HCT116 (cell line): ENCODE data around the gene PIMREG. TPM values are rescaled to one million over a fixed set of nuclear protein-coding genes. Genes with fewer than 3 reads are reported as not detected.
A peak's percentile ranks its signal among the peaks of the same experiment; 100 is the strongest.

Source experiments
- ATAC-seq: fragments of 200-7000 bp; cut with Tn5 transposase; 2 replicates; pipeline ENCODE4 v1.9.1; 2020; ENCODE audit warnings: mild to moderate bottlenecking, moderate library complexity
- BruUV-seq: library from RNA; stranded (reverse); fragments of 400-500 nt; replicated peaks from 2 replicates; lab custom pipeline; 2021; lab: Mats Ljungman, UMichigan
- CTCF ChIA-PET: fragments of 300-600 bp; sonication (Branson Sonifier 250); formaldehyde crosslinking; loops from one replicate; lab custom pipeline; 2021; ENCODE audit warnings: antibody characterized with exemption; lab: Charles Lee
- POLR2A ChIA-PET: fragments of 300-600, 350-600 bp; sonication (Branson Sonifier 250); formaldehyde crosslinking; loops from one replicate; lab custom pipeline; 2021; ENCODE audit warnings: antibody characterized with exemption; lab: Charles Lee
- RAD21 ChIA-PET, 2 experiments: fragments of 300-600 bp; sonication (Branson Sonifier 250); formaldehyde crosslinking; loops; one replicate each; lab custom pipeline; 2023; ENCODE audit warnings: low total read pairs in 2 of 2; ENCODE audit not compliant: uncharacterized antibody in 2 of 2, unreplicated experiment in 2 of 2, low non-redundant PET in 1 of 2; lab: Charles Lee
- DNase-seq: peaks from one replicate; pipeline ENCODE4 v3.0.0-alpha.2; 2010; ENCODE audit warnings: low read depth, low spot score
- H2AFZ ChIP-seq: fragments of 200-600 bp; shearing (Covaris generic), sonication (generic); 2 replicates; pipeline ENCODE4 v1.6.1; 2017; ENCODE audit warnings: low read depth, mixed run types, mixed read lengths, antibody characterized with exemption, low read length; ENCODE audit not compliant: poor library complexity, severe bottlenecking
- H3K27ac ChIP-seq: 2 replicates; pipeline ENCODE4 v1.5.1; 2012; ENCODE audit warnings: low read depth, low read length
- H3K27me3 ChIP-seq: fragments of 200-600 bp; sonication (generic); 2 replicates; pipeline ENCODE4 v1.6.1; 2016; ENCODE audit warnings: mixed run types, low read length, mixed read lengths; ENCODE audit not compliant: insufficient read depth
- H3K36me3 ChIP-seq, 2 experiments: fragments of 200-500 bp in 1 of 2; fragments of 200-600 bp in 1 of 2; sonication (Bioruptor generic) in 1 of 2; sonication (generic) in 1 of 2; 2 replicates each; pipeline versions ENCODE4 v1.5.1 to v1.6.1; 2014 to 2016; ENCODE audit warnings: low read length in 2 of 2, inconsistent platforms in 1 of 2, mixed read lengths in 1 of 2, mixed run types in 1 of 2; ENCODE audit not compliant: insufficient read depth in 2 of 2, control insufficient read depth in 1 of 2
- H3K4me1 ChIP-seq, 2 experiments: fragments of 200-600 bp in 1 of 2; sonication (generic) in 1 of 2; 2 replicates each; pipeline versions ENCODE4 v1.5.1 to v1.6.1; 2012 to 2017; ENCODE audit warnings: low read length in 2 of 2, inconsistent platforms in 1 of 2, mild to moderate bottlenecking in 1 of 2, mixed read lengths in 1 of 2, mixed run types in 1 of 2, moderate library complexity in 1 of 2; ENCODE audit not compliant: insufficient read depth in 2 of 2, control insufficient read depth in 1 of 2
- H3K4me2 ChIP-seq: fragments of 200-600 bp; sonication (generic); 2 replicates; pipeline ENCODE4 v1.6.1; 2017; ENCODE audit warnings: mixed run types, low read length, mixed read lengths
- H3K4me3 ChIP-seq, 2 experiments: fragments of 200-600 bp in 1 of 2; sonication (generic) in 1 of 2; replicated peaks in 1 of 2; 2 replicates each; pipeline ENCODE4 v1.5.1; 2011 to 2016; ENCODE audit warnings: low read length in 2 of 2, control low read depth in 1 of 2, low read depth in 1 of 2, mild to moderate bottlenecking in 1 of 2, mixed read lengths in 1 of 2, mixed run types in 1 of 2
- H3K79me2 ChIP-seq: fragments of 200-600 bp; sonication (generic); 2 replicates; pipeline ENCODE4 v1.6.1; 2017; ENCODE audit warnings: mild to moderate bottlenecking, mixed run types, low read length, moderate library complexity, mixed read lengths; ENCODE audit not compliant: insufficient read depth
- H3K9ac ChIP-seq: fragments of 200-600 bp; sonication (generic); 2 replicates; pipeline ENCODE4 v1.6.1; 2016; ENCODE audit warnings: low read length, mixed read lengths
- H3K9me2 ChIP-seq: fragments of 200-600 bp; sonication (generic), shearing (Covaris generic); 2 replicates; pipeline ENCODE4 v1.6.1; 2017; ENCODE audit warnings: mixed run types, mild to moderate bottlenecking, moderate library complexity; ENCODE audit not compliant: insufficient read depth
- H3K9me3 ChIP-seq, 2 experiments: fragments of 200-500 bp in 1 of 2; fragments of 200-600 bp in 1 of 2; sonication (Bioruptor generic) in 1 of 2; sonication (generic) in 1 of 2; 2 replicates each; pipeline ENCODE4 v1.6.1; 2014 to 2017; ENCODE audit warnings: low read length in 2 of 2, mixed read lengths in 2 of 2, inconsistent platforms in 1 of 2, low read depth in 1 of 2, mild to moderate bottlenecking in 1 of 2, mixed run types in 1 of 2, moderate library complexity in 1 of 2; ENCODE audit not compliant: control insufficient read depth in 1 of 2, insufficient read depth in 1 of 2
- H4K20me1 ChIP-seq: fragments of 200-600 bp; sonication (generic), shearing (Covaris generic); 2 replicates; pipeline ENCODE4 v1.6.1; 2017; ENCODE audit warnings: mixed run types, mild to moderate bottlenecking, moderate library complexity; ENCODE audit not compliant: insufficient read depth
- CBX3 ChIP-seq: IDR thresholded peaks from 2 replicates; pipeline ENCODE4 v1.6.1; 2012; ENCODE audit warnings: low read depth
- CEBPB ChIP-seq: IDR thresholded peaks from 2 replicates; pipeline ENCODE4 v1.6.1; 2012; ENCODE audit warnings: low read depth
- CTCF ChIP-seq, 3 experiments: fragments of 200-600 bp in 1 of 3; sonication (generic) in 1 of 3; IDR thresholded peaks in 2 of 3; conservative IDR thresholded peaks in 1 of 3; 2 replicates each; pipeline ENCODE4 v1.5.1; 2012 to 2017; ENCODE audit warnings: low read depth in 2 of 3, low read length in 2 of 3, antibody characterized with exemption in 1 of 3, borderline replicate concordance in 1 of 3, control low read depth in 1 of 3, mild to moderate bottlenecking in 1 of 3, mixed read lengths in 1 of 3, mixed run types in 1 of 3, moderate library complexity in 1 of 3; ENCODE audit not compliant: insufficient read depth in 1 of 3
- EGR1 ChIP-seq: IDR thresholded peaks from 2 replicates; pipeline ENCODE4 v1.6.1; 2012; ENCODE audit warnings: low read depth
- ELF1 ChIP-seq: IDR thresholded peaks from 2 replicates; pipeline ENCODE4 v1.6.1; 2012; ENCODE audit warnings: low read depth, borderline replicate concordance
- FOSL1 ChIP-seq: IDR thresholded peaks from 2 replicates; pipeline ENCODE4 v1.6.1; 2012; ENCODE audit warnings: low read depth
- RAD21 ChIP-seq: IDR thresholded peaks from 2 replicates; pipeline ENCODE4 v1.6.1; 2012; ENCODE audit warnings: low read depth, mild to moderate bottlenecking
- REST ChIP-seq: IDR thresholded peaks from 2 replicates; pipeline ENCODE4 v1.6.1; 2012; ENCODE audit warnings: low read depth
- SIN3A ChIP-seq: IDR thresholded peaks from 2 replicates; pipeline ENCODE4 v1.6.1; 2012; ENCODE audit warnings: low read depth
- SP1 ChIP-seq: IDR thresholded peaks from 2 replicates; pipeline ENCODE4 v1.6.1; 2012; ENCODE audit warnings: low read depth
- TCF7L2 ChIP-seq: IDR thresholded peaks from 2 replicates; pipeline ENCODE4 v1.7.0; 2011; ENCODE audit warnings: borderline replicate concordance, inconsistent platforms; ENCODE audit not compliant: insufficient read depth, insufficient read length; ENCODE audit errors: extremely low read depth
- ZFX ChIP-seq: fragments of 450-650 bp; IDR thresholded peaks from 2 replicates; pipeline ENCODE4 v1.6.1; 2017
- intact Hi-C: fragments of 100-400 bp; cut with micrococcal nuclease; formaldehyde crosslinking; loops from 2 replicates; pipeline ENCODE4 v1.10.0; 2022
- total RNA-seq: library from RNA; stranded (reverse); gene quantifications from one replicate; pipeline ENCODE4 v1.2.1, GENCODE V29; 2021; ENCODE audit not compliant: unreplicated experiment

The PIMREG gene
- total RNA-seq, 1 experiment from 2014 or later = 57.0 TPM

- H3K27ac ChIP-seq = no peak overlapping the region; the same call in 1 of the 2 replicates
- H4K20me1 ChIP-seq = no peaks in the 10 kb centered on the region
- H3K9ac ChIP-seq = no peak overlapping the region
- peak; percentile 34; the same call in 1 of the 2 replicates for TF ChIP-seq RAD21
- no peak for TF ChIP-seq ZFX
- no peaks in the 10 kb centered on the region for H3K27me3 ChIP-seq
- H2AFZ ChIP-seq = no peak overlapping the region
- intact Hi-C loops = loop anchor here (2.0 kb wide), 1 partner anchor 169 kb away; the partner anchor contains the start of genes KIAA0753 and TXNDC17
- no peak overlapping the region for H3K4me3 ChIP-seq
- no peaks in the 10 kb centered on the region for H3K9me2 ChIP-seq
- RAD21 ChIA-PET = no interaction called here
- DNase-seq = no peak
- no TSS peak for BruUV-seq
- peaks cover 0 to 10% of the 10 kb centered on the region in 2 experiments; a peak in 1 of 4 replicates for H3K9me3 ChIP-seq
- H3K36me3 ChIP-seq = no peaks in the 10 kb centered on the region
- POLR2A ChIA-PET = no interaction called here
- H3K4me1 ChIP-seq = peaks cover 12 to 18% of the 10 kb centered on the region in 2 experiments; a peak in 3 of 4 replicates
- peak; percentile 54 for ATAC-seq
- CTCF ChIA-PET = interaction anchor here (0.9 to 2.7 kb wide), 5 partner anchors 21 to 533 kb away, joined by 3 to 19 read pairs (median 3); partner anchors contain the start of genes C17orf100 and MED31
- H3K79me2 ChIP-seq = no peaks in the 10 kb centered on the region
- H3K4me2 ChIP-seq = peak overlapping the region; percentile 35
Measured at GRCh38 chr17:6471531-6472465, 27.5 kb downstream of the PIMREG start.

GRCh38 chr17:6472517-6472916 is 28.3 kb downstream of the PIMREG start:
- Histone ChIP-seq H3K9me3 (peaks cover 0 to 5% of the 10 kb centered on the region in 2 experiments; a peak in 1 of 4 replicates), H3K27ac (no peak overlapping the region), H3K36me3 (no peaks in the 10 kb centered on the region), H3K79me2 (no peaks in the 10 kb centered on the region), H3K9me2 (no peaks in the 10 kb centered on the region), H3K4me1 (peaks cover 12 to 18% of the 10 kb centered on the region in 2 experiments; a peak in 3 of 4 replicates), H3K27me3 (no peaks in the 10 kb centered on the region), H2AFZ (no peak overlapping the region), H3K4me3 (no peak overlapping the region), H3K4me2 (no peak overlapping the region), H4K20me1 (no peaks in the 10 kb centered on the region), H3K9ac (no peak overlapping the region)
- ChIA-PET RAD21 (interaction anchor here (0.6 to 1.1 kb wide), 3 partner anchors 125 to 533 kb away, joined by 3 to 4 read pairs (median 3); no protein-coding TSS in a partner anchor), CTCF (interaction anchor here (0.7 to 2.7 kb wide), 13 partner anchors 12 to 532 kb away, joined by 3 to 19 read pairs (median 3); partner anchors contain the start of genes C17orf100 and MED31), POLR2A (interaction anchor here (0.6 kb wide), 1 partner anchor 10 kb away, joined by 3 read pairs; no protein-coding TSS in a partner anchor)
- ATAC-seq (no peak; the same call in 1 of the 2 replicates), DNase-seq (no peak)
- intact Hi-C loops = loop anchor here (2.0 kb wide), 1 partner anchor 168 kb away; the partner anchor contains the start of genes KIAA0753 and TXNDC17
- no TSS peak for BruUV-seq
- TF ChIP-seq SP1 (no peak), ELF1 (no peak), SIN3A (no peak), CBX3 (no peak), FOSL1 (no peak), EGR1 (no peak), RAD21 (no peak), CEBPB (no peak), CTCF (IDR thresholded peaks at IDR 0.05 in 2 of 3, conservative IDR thresholded peaks at IDR 0.05 in 1 of 3; ENCODE audit: borderline replicate concordance in 1 of 3, insufficient read depth in 1 of 3, low read depth in 2 of 3, low read length in 2 of 3) (no peak), ZFX (no peak), TCF7L2 (no peak), REST (no peak)
